ENCODE results near the gene ECHS1.

The ECHS1 gene

GRCh38 chr10:133351408-133352318, 21.5 kb downstream of the ECHS1 start:
- DNase-seq (ENCODE audit: low read depth), result no peak
- H3K4me3 ChIP-seq (ENCODE audit: low read depth, low read length), result no peak overlapping the region
- no peak for TF ChIP-seq CTCF (conservative IDR thresholded peaks at IDR 0.05; ENCODE audit: low read depth, low read length)

DNA sequence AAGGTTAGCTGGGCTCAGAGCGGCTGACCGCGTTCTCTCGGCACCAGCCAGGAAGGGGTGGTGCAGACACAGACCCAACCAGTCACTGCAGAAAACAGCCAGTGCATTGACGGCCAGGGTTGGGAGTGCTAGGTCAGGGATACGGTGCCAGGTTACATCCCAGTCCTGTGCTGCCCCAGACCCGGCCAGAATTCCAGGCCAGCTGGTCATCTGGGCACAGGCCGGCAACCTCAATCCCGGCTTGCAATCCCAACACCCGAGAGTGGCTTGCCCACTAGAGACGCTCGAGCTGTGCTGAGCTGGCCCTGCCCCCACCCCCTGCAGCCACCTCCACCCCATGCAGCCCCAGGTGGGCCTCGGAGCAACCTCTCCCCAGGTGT, 22.2 kb downstream of the ECHS1 start:
- DNase-seq (ENCODE audit: low read depth), result no peak
- no peak overlapping the region for H3K4me3 ChIP-seq (ENCODE audit: low read depth, low read length)
- no peak for TF ChIP-seq CTCF (conservative IDR thresholded peaks at IDR 0.05; ENCODE audit: low read depth, low read length)

DNA sequence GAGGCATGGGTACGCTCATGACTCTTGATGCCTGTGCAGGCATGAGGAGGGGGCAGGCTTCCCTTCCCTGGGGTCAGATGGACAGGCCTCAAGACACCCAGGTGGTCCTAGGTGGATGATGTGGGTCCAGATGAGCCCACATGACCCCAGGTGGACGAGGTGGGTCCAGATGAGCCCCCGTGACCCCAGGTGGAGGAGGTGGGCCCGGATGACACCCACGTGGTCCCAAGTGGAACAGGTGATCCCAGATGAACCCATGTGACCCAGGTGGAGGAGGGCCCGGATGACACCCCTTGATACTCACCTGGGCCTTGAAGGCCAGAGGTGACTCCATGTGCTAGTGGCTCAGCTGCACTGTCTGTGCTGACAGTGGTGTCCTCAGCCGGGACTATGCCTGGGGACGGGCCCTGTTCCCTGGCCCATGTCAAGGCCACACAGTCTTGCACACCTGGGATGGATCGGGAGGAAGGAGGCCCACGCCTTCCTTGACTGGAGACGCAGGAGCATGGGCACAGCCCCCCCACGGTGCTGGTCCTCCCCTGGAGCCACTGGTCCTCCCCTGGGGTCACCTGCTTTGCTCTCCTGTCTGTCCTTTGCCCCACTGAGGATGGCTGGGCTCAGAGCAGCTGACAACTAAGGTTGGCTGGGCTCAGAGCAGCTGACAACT, 22.7 kb downstream of the ECHS1 start:
- H3K4me3 ChIP-seq (ENCODE audit: low read depth, low read length), result no peak overlapping the region
- no peak for TF ChIP-seq CTCF (conservative IDR thresholded peaks at IDR 0.05; ENCODE audit: low read depth, low read length)
- DNase-seq (ENCODE audit: low read depth), result no peak

DNA sequence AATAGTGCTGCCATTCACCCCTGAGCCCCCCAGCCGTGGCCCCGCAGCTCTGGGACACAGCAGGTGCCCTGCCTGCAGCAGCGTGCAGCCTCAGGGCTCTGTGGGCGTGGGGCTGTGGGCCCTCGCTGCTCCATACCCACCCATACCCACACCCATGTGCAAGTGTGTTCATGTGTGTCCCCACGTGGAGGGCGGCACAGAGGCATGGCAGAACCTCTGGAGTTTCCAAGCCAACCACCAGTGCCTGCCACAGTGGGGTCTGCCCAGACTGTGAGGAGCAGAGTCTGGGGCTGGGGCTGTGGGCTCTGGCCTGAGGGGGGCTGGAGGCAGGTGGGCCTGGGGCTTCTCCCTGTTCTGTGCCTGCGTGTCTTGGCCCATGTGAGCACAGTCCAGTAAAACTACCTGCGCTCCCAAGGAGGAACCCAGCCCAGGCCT, 23.6 kb downstream of the ECHS1 start:
- TF ChIP-seq CTCF (conservative IDR thresholded peaks at IDR 0.05; ENCODE audit: low read depth, low read length), result no peak
- no peak overlapping the region for H3K4me3 ChIP-seq (ENCODE audit: low read depth, low read length)
- no peak for DNase-seq (ENCODE audit: low read depth)

DNA sequence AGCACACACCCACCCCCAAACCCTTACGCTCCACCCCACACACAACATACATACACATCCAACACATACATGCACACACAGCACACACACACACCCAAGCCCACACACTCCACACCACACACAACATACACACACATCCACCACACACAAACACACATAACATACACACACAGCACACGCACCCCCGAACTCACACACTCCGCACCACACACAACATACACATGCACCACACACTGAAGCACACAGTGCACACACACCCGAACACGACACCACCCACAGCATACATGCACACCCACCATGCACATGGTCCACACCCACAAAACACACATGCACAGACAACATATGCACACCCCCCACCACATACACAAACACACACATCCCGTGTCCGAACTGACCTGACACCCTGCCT, 24.0 kb downstream of the ECHS1 start:
- H3K4me3 ChIP-seq (ENCODE audit: low read depth, low read length), result no peak overlapping the region
- TF ChIP-seq CTCF (conservative IDR thresholded peaks at IDR 0.05; ENCODE audit: low read depth, low read length), result no peak
- no peak for DNase-seq (ENCODE audit: low read depth)

GRCh38 chr10:133347710-133348517, 25.2 kb downstream of the ECHS1 start:
- DNase-seq (ENCODE audit: low read depth), result no peak
- no peak for TF ChIP-seq CTCF (conservative IDR thresholded peaks at IDR 0.05; ENCODE audit: low read depth, low read length)
- no peak overlapping the region for H3K4me3 ChIP-seq (ENCODE audit: low read depth, low read length)
